GM12865 (cell line): ENCODE results near the gene PRKRA.

ENCODE experiments used
- DNase-seq: peaks from one replicate; pipeline ENCODE4 v3.0.0; 2010; ENCODE audit warnings: low read depth
- H3K4me3 ChIP-seq: 2 replicates; pipeline ENCODE4 v1.5.1; 2011; ENCODE audit warnings: mild to moderate bottlenecking, low read depth, low read length, control low read depth
- CTCF ChIP-seq: IDR thresholded peaks from 2 replicates; pipeline ENCODE4 v1.5.1; 2011; ENCODE audit warnings: low read length, control low read depth, low read depth, inconsistent platforms; ENCODE audit not compliant: insufficient read depth; ENCODE audit errors: missing control alignments

Gene PRKRA

GRCh38 chr2:178394859-178395258 is 56.1 kb downstream of the PRKRA start:
- no peak overlapping the region for H3K4me3 ChIP-seq
- no peak for DNase-seq
- TF ChIP-seq CTCF = no peak

GRCh38 chr2:178392215-178392614 is 58.8 kb downstream of the PRKRA start:
- H3K4me3 ChIP-seq = no peak overlapping the region
- no peak for TF ChIP-seq CTCF
- no peak for DNase-seq

GRCh38 chr2:178391701-178392100 is 59.3 kb downstream of the PRKRA start:
- no peak for DNase-seq
- no peak for TF ChIP-seq CTCF
- no peak overlapping the region for H3K4me3 ChIP-seq

- no peak for DNase-seq
- no peak overlapping the region for H3K4me3 ChIP-seq
- TF ChIP-seq CTCF = no peak
Observed at GRCh38 chr2:178388287-178388686, 62.7 kb downstream of the PRKRA start.

- no peak overlapping the region for H3K4me3 ChIP-seq
- no peak for TF ChIP-seq CTCF
- no peak for DNase-seq
Observed at GRCh38 chr2:178386986-178387597, 63.9 kb downstream of the PRKRA start.

- DNase-seq = no peak
- H3K4me3 ChIP-seq = no peak overlapping the region
- TF ChIP-seq CTCF = no peak
Observed at GRCh38 chr2:178385595-178386148, 65.3 kb downstream of the PRKRA start.

GRCh38 chr2:178383718-178384117 is 67.3 kb downstream of the PRKRA start:
- H3K4me3 ChIP-seq = no peak overlapping the region
- DNase-seq = no peak
- no peak for TF ChIP-seq CTCF
